ENCODE data around the gene WNT16.

WNT16 gene

DNA sequence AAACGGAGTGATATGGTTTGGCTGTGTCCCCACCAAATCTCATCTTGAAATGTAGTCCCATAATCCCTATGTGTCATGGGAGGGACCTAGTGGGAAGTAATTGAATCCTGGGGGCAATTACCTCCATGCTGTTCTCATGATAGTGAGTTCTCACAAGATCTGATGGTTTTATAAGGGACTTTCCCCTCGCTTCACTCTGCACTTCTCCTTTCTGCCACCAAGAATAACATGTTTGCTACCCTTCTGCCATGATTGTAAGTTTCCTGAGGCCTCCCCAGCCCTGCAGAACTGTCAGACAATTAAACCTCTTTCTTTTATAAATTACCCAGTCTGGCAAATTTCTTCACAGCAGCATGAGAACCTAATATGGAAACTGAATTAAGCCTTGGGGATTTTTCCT, 48.2 kb downstream of the WNT16 start:
- no peak for DNase-seq
- in situ Hi-C loops (cut with HindIII; ENCODE audit: low pct_ligation_motif_present, low pct_unique_long_range_greater_than_20kb, low sequenced_read_pairs), result no loop called here

DNA sequence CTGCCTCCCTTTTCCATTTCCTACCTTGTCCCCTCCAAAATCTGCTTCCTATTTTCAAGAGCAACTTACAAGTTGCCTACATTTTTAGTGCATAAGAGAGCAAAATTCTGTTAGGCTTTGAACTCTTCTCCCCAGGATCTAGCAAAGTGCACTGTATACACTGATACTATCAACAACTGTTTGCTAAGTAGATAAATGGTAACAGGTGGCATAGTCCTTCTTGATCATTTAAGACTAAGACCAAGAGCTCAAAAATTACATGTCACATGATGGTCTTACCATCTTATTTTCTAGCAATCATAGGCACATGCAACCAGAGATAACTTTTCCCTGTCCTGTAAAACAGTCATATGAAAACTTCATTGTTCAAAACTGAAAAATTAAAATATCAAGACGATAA, 51.1 kb downstream of the WNT16 start:
- in situ Hi-C loops (cut with HindIII; ENCODE audit: low pct_ligation_motif_present, low pct_unique_long_range_greater_than_20kb, low sequenced_read_pairs), result no loop called here
- DNase-seq, result no peak

DNA sequence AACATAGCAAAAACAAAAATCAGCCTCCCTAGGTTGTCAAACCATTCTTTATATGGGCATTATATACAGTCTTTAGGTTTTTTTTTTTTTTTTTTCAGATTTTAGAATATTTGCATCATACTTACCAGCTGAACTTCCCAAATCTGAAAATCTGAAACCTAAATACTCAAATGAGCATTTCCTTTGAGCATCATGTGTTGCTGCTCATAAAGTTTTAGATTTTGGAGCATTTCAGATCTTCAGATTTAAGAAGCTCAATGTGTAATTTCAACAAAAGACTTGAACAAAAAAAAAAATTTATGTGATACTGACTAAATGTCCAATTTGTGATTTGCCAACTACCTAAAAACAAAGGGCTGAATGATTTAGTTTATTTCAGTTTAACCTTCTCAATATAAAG, 53.7 kb downstream of the WNT16 start:
- no peak for DNase-seq
- in situ Hi-C loops (cut with HindIII; ENCODE audit: low pct_ligation_motif_present, low pct_unique_long_range_greater_than_20kb, low sequenced_read_pairs), result no loop called here

DNA sequence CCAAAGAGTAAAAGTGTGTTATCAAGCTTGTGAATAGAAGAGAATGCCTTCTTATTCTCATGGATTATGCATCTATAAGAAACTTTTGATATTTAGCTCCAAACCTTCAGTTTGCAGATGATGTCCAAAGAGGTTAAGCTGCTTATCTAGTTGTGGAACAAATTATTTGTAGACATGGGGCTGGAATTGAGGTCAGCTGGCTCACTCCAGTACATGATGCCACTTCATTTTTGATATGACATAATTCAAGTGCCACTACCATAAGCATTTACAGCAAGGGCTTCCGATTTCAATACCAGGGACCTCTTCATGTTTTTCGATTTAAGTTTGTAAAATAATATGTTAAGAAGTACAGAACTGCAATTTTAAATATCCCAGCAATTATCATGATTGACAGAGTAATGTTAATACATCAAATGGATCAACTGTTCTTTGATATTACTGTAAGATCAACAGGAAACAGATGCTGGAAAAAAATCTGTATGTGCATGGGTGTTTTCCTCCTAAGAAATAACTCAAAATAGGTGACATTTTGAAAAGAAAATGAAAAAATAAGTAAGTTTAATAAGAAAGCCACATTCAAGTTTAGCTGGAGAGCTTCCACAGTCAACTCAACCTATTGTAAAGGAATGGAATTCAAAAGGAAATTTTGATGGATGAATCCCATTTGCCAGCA, 54.6 kb downstream of the WNT16 start:
- no peak for DNase-seq
- in situ Hi-C loops (cut with HindIII; ENCODE audit: low pct_ligation_motif_present, low pct_unique_long_range_greater_than_20kb, low sequenced_read_pairs), result no loop called here

DNA sequence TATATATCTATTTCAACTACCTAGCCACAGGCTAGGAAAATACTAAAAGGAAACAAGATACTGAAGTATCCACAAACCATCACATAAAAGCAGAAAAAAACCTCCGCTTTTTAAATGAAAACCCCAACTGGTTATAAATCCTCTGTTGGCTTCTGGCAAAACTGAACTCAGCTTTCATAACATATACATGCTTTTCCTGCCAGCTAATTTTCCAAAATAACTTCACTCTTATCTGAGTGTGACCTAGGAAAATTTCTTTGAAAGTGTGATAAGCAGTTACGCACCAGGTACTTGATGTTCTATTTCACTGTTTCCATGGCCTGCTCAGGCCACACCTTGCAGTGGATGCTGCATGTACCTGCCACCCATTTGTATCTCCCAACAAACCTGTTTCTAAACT, 55.5 kb downstream of the WNT16 start:
- no peak for DNase-seq
- in situ Hi-C loops (cut with HindIII; ENCODE audit: low pct_ligation_motif_present, low pct_unique_long_range_greater_than_20kb, low sequenced_read_pairs), result no loop called here

DNA sequence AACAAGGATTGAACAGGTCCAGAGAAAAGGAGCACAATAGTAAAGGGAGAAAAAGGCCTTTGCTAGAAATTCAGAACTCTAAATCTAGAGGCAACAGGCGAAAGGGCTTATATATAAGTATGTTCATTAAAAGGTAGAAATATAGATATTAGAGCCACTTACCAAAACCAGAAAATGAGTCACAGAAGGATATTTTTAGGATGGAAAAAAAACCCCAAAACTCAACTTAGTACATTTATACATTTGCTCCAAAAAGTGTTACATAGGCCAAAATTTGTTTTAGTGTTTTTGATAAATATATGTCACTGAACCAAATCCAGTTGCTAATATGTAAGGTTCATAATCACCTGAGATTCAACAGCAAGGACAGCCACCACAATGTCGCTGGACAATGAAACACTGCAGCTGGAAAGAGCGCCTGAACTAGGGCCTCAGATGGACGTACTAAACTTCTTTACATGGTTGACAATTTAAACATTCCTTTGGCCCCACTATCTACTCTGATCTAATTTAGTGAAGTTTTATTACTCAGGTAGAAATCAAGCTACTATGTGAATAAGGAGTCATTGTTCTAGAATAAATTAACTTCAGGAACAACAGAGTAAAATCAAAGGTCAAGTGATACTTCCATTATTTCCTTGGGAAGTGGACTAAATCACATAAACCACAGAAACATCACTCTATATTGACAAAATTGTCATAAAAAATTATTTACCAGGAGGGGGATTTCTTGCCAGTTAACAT, 56.4 kb downstream of the WNT16 start:
- in situ Hi-C loops (cut with HindIII; ENCODE audit: low pct_ligation_motif_present, low pct_unique_long_range_greater_than_20kb, low sequenced_read_pairs), result no loop called here
- DNase-seq, result no peak

DNA sequence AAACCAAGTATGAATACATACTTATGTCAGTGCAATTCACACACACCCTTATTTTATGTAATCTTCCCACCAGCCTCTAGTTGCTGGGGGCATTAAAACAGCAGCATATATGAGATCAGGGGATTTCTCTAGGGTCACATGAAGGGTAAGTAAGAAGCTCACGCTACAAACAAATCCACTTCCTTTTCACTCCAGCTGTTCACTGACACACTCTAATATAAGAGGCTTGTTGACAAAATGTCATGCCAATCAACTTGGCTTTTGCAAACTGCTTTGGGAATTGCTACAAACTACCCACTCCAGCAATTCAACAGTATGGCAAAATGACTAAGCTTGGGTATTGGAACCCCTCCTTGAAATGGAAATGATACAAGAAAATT, 57.0 kb downstream of the WNT16 start:
- DNase-seq, result no peak
- in situ Hi-C loops (cut with HindIII; ENCODE audit: low pct_ligation_motif_present, low pct_unique_long_range_greater_than_20kb, low sequenced_read_pairs), result no loop called here

DNA sequence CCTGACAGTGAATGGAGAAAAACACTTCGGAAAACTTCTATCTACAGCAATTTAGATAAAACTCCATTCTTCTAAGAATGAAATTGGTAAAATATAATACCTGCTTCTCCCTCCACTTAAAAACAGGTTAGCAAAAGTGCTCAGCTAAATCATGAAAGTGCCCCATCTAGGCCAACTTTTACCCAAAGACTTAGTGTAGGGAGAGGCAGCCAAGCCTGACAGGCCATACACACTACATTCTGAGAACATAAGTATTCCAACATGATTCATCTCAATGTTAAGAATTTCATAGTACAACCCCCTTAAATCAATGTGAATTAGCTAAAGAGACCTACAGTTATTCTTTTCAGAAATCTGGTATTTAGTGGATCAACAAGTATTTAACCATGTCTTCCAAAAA, 60.1 kb downstream of the WNT16 start:
- in situ Hi-C loops (cut with HindIII; ENCODE audit: low pct_ligation_motif_present, low pct_unique_long_range_greater_than_20kb, low sequenced_read_pairs), result no loop called here
- DNase-seq, result no peak

DNA sequence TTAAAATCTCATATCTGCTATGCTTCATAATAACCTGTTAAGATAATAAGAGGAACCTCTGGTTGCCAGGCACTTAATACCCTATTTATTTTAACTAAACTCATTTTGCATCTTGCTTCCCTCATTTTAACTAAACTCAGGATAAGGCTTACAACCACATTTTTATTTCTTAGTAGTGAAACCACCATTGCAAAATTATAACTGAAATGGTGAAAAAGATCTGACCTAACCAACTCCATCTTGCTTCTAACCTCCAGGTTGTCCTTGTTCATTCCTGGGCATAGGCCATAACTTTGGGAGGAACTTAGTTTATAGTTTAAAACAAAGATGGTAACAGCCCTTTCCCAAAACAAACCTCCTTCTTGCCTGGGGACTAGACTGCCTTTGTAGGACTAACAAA, 61.3 kb downstream of the WNT16 start:
- in situ Hi-C loops (cut with HindIII; ENCODE audit: low pct_ligation_motif_present, low pct_unique_long_range_greater_than_20kb, low sequenced_read_pairs), result no loop called here
- no peak for DNase-seq

DNA sequence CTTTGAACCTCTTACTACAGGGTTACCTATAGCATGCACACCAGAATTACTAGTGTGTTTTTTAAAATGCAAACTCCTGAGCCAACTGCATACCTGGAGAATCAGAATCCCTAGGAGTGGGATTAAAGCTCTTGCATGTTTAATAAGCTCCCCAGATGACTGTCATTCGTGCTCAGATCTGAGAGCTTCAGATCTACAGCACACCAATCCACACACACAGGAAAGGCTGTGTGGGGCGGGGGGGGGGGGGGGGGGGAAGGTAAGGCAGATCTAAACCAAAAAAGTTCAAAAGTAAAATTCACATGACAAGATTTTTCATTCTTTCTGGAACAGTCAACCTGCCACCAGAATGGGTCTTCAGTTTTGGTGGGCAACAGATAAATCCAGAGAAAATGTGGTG, 61.8 kb downstream of the WNT16 start:
- no peak for DNase-seq
- in situ Hi-C loops (cut with HindIII; ENCODE audit: low pct_ligation_motif_present, low pct_unique_long_range_greater_than_20kb, low sequenced_read_pairs), result no loop called here
